H1 (cell line): ENCODE data around the gene PIGL. TPM values are rescaled to one million over a fixed set of nuclear protein-coding genes. Genes with fewer than 3 reads are reported as not detected.

Experiments used
- CTCF ChIA-PET: fragments of 300-600 bp; sonication (Branson Sonifier 250); formaldehyde crosslinking; loops from one replicate; lab custom pipeline; 2021; ENCODE audit not compliant: partially characterized antibody; lab: Charles Lee
- POLR2A ChIA-PET: fragments of 300-600 bp; sonication (Branson Sonifier 250); formaldehyde crosslinking; loops from one replicate; lab custom pipeline; 2021; ENCODE audit warnings: inconsistent platforms; ENCODE audit not compliant: partially characterized antibody; lab: Charles Lee
- DNase-seq, 2 experiments: peaks; one replicate each; pipeline versions ENCODE4 v3.0.0 to v3.0.0-alpha.2; 2010 to 2022; ENCODE audit warnings: low spot score in 2 of 2, low read depth in 1 of 2, mixed read lengths in 1 of 2
- FAIRE-seq: peaks from 2 replicates; lab custom pipeline; 2011; peaks lifted over from hg19 to GRCh38; lab: Jason Lieb, UNC
- H2AFZ ChIP-seq: 2 replicates; pipeline ENCODE4 v1.8.1; 2012; ENCODE audit warnings: low read length, inconsistent platforms
- H2AK5ac ChIP-seq: 2 replicates; pipeline ENCODE4 v1.6.1; 2013; ENCODE audit warnings: low read depth, low read length
- H2BK120ac ChIP-seq: replicated peaks from 2 replicates; pipeline ENCODE3; 2013; ENCODE audit warnings: low read depth, low read length, inconsistent platforms
- H2BK12ac ChIP-seq: 2 replicates; pipeline ENCODE4 v1.6.1; 2013; ENCODE audit warnings: low read depth, low read length
- H2BK15ac ChIP-seq: 2 replicates; pipeline ENCODE4 v1.6.1; 2013; ENCODE audit warnings: low read length
- H2BK20ac ChIP-seq: 2 replicates; pipeline ENCODE4 v1.6.1; 2013; ENCODE audit warnings: low read length
- H2BK5ac ChIP-seq: 2 replicates; pipeline ENCODE4 v1.6.1; 2013; ENCODE audit warnings: low read depth, low read length
- H3K14ac ChIP-seq: 2 replicates; pipeline ENCODE4 v1.6.1; 2013; ENCODE audit warnings: inconsistent platforms; ENCODE audit not compliant: insufficient read length
- H3K18ac ChIP-seq: 2 replicates; pipeline ENCODE4 v1.6.1; 2013; ENCODE audit warnings: low read length; ENCODE audit errors: extremely low read depth
- H3K23ac ChIP-seq: 2 replicates; pipeline ENCODE4 v1.6.1; 2013; ENCODE audit warnings: inconsistent platforms; ENCODE audit not compliant: insufficient read length
- H3K23me2 ChIP-seq: 2 replicates; pipeline ENCODE4 v1.6.1; 2013; ENCODE audit warnings: low read depth, low read length
- H3K27ac ChIP-seq: 2 replicates; pipeline ENCODE4 v1.6.1; 2011; ENCODE audit warnings: low read depth, low read length, inconsistent platforms
- H3K27me3 ChIP-seq, 4 experiments: replicated peaks in 1 of 4; 1 replicate in 1 of 4; 2 replicates in 3 of 4; pipeline versions ENCODE4 v1.6.1 to v1.8.1; 2011 to 2013; ENCODE audit warnings: low read length in 3 of 4, mild to moderate bottlenecking in 3 of 4, inconsistent platforms in 2 of 4, mixed read lengths in 2 of 4, moderate library complexity in 1 of 4; ENCODE audit not compliant: control insufficient read depth in 3 of 4, insufficient read depth in 3 of 4; ENCODE audit errors: extremely low read depth in 1 of 4
- H3K36me3 ChIP-seq, 4 experiments: 2 replicates each; pipeline versions ENCODE4 v1.6.1 to v1.8.1; 2011 to 2013; ENCODE audit warnings: mild to moderate bottlenecking in 4 of 4, low read length in 3 of 4, moderate library complexity in 2 of 4, control low read depth in 1 of 4, inconsistent platforms in 1 of 4; ENCODE audit not compliant: insufficient read depth in 4 of 4, control insufficient read depth in 2 of 4
- H3K4ac ChIP-seq: replicated peaks from 2 replicates; pipeline ENCODE3; 2013; ENCODE audit warnings: low read length, low read depth, mixed read lengths, inconsistent platforms; ENCODE audit not compliant: insufficient read length
- H3K4me1 ChIP-seq, 4 experiments: replicated peaks in 1 of 4; 1 replicate in 1 of 4; 2 replicates in 3 of 4; pipeline versions ENCODE4 v1.6.1 to v1.8.1; 2011 to 2013; ENCODE audit warnings: low read length in 3 of 4, inconsistent platforms in 2 of 4, mixed read lengths in 1 of 4; ENCODE audit not compliant: insufficient read depth in 4 of 4, control insufficient read depth in 3 of 4
- H3K4me2 ChIP-seq, 2 experiments: 2 replicates each; pipeline versions ENCODE4 v1.6.1 to v1.8.1; 2011 to 2013; ENCODE audit warnings: low read depth in 2 of 2, low read length in 2 of 2, control low read depth in 1 of 2, inconsistent platforms in 1 of 2, mild to moderate bottlenecking in 1 of 2; ENCODE audit not compliant: insufficient read depth in 1 of 2
- H3K4me3 ChIP-seq, 4 experiments: fragments of 200-600, 300-600 bp in 1 of 4; sonication (generic), shearing (Covaris generic), sonication (Bioruptor Twin) in 1 of 4; 2 replicates each; pipeline versions ENCODE4 v1.5.1 to v1.8.1; 2011 to 2016; ENCODE audit warnings: low read length in 4 of 4, low read depth in 3 of 4, control low read depth in 2 of 4, inconsistent platforms in 2 of 4, mild to moderate bottlenecking in 2 of 4, mixed read lengths in 1 of 4, moderate library complexity in 1 of 4; ENCODE audit not compliant: insufficient read depth in 2 of 4; ENCODE audit errors: extremely low read depth in 1 of 4
- H3K56ac ChIP-seq: replicated peaks from 2 replicates; pipeline ENCODE3; 2013; ENCODE audit warnings: low read depth, mild to moderate bottlenecking, mixed read lengths, low read length, inconsistent platforms; ENCODE audit not compliant: insufficient read length
- H3K79me1 ChIP-seq: 2 replicates; pipeline ENCODE4 v1.6.1; 2013; ENCODE audit warnings: low read depth, low read length, control low read depth
- H3K79me2 ChIP-seq, 2 experiments: 2 replicates each; pipeline versions ENCODE4 v1.6.1 to v1.8.1; 2012 to 2013; ENCODE audit warnings: low read length in 2 of 2, mild to moderate bottlenecking in 2 of 2, inconsistent platforms in 1 of 2; ENCODE audit not compliant: insufficient read depth in 2 of 2, control insufficient read depth in 1 of 2
- H3K9ac ChIP-seq, 4 experiments: replicated peaks in 1 of 4; 1 replicate in 1 of 4; 2 replicates in 3 of 4; pipeline versions ENCODE4 v1.6.1 to v1.8.1; 2011 to 2013; ENCODE audit warnings: low read depth in 3 of 4, low read length in 3 of 4, control low read depth in 2 of 4, mild to moderate bottlenecking in 2 of 4, moderate library complexity in 2 of 4, inconsistent platforms in 1 of 4; ENCODE audit errors: extremely low read depth in 1 of 4
- H3K9me3 ChIP-seq, 2 experiments: 2 replicates each; pipeline versions ENCODE4 v1.6.1 to v1.8.1; 2012 to 2013; ENCODE audit warnings: mild to moderate bottlenecking in 2 of 2, moderate library complexity in 2 of 2, control low read depth in 1 of 2, inconsistent platforms in 1 of 2, low read depth in 1 of 2, low read length in 1 of 2, mixed read lengths in 1 of 2; ENCODE audit not compliant: insufficient read depth in 2 of 2
- H4K20me1 ChIP-seq, 2 experiments: replicated peaks in 1 of 2; 2 replicates each; pipeline versions ENCODE3 to v1.8.1; 2011 to 2013; ENCODE audit warnings: inconsistent platforms in 2 of 2, low read length in 2 of 2, mild to moderate bottlenecking in 1 of 2; ENCODE audit not compliant: insufficient read depth in 2 of 2, control insufficient read depth in 1 of 2
- H4K5ac ChIP-seq: 2 replicates; pipeline ENCODE4 v1.6.1; 2013; ENCODE audit warnings: low read length, low read depth, mixed read lengths, inconsistent platforms; ENCODE audit not compliant: insufficient read length
- H4K8ac ChIP-seq: 2 replicates; pipeline ENCODE4 v1.8.0; 2013; ENCODE audit warnings: mild to moderate bottlenecking, moderate library complexity, low read length, inconsistent platforms; ENCODE audit not compliant: insufficient read depth; ENCODE audit errors: extremely low read depth
- H4K91ac ChIP-seq: replicated peaks from 2 replicates; pipeline ENCODE3; 2013; ENCODE audit warnings: low read length, mixed read lengths, inconsistent platforms; ENCODE audit not compliant: insufficient read length
- ATF2 ChIP-seq: IDR thresholded peaks from 2 replicates; pipeline ENCODE4 v1.6.1; 2012; ENCODE audit warnings: low read length, inconsistent platforms
- EP300 ChIP-seq, 2 experiments: IDR thresholded peaks; 1 replicate in 1 of 2; 2 replicates in 1 of 2; pipeline ENCODE4 v1.6.1; 2011 to 2012; ENCODE audit warnings: low read depth in 2 of 2, low read length in 2 of 2, mild to moderate bottlenecking in 2 of 2, borderline replicate concordance in 1 of 2, inconsistent platforms in 1 of 2, moderate library complexity in 1 of 2
- FOSL1 ChIP-seq: IDR thresholded peaks from 2 replicates; pipeline ENCODE4 v1.6.1; 2011; ENCODE audit warnings: mild to moderate bottlenecking, low read depth, low read length, moderate library complexity; ENCODE audit not compliant: insufficient read depth
- GABPA ChIP-seq: IDR thresholded peaks from 2 replicates; pipeline ENCODE4 v1.6.1; 2011; ENCODE audit warnings: mild to moderate bottlenecking, low read length, moderate library complexity, borderline replicate concordance; ENCODE audit not compliant: insufficient read depth
- KDM5A ChIP-seq: fragments of 200-600 bp; IDR thresholded peaks from 2 replicates; pipeline ENCODE4 v1.7.1; 2012; ENCODE audit warnings: mild to moderate bottlenecking, low read length, inconsistent platforms, mixed read lengths
- SIN3A ChIP-seq, 2 experiments: IDR thresholded peaks in 1 of 2; conservative IDR thresholded peaks in 1 of 2; 2 replicates each; pipeline ENCODE4 v1.6.1; 2011 to 2012; ENCODE audit warnings: low read length in 2 of 2, improper control_type of control experiment in 1 of 2, low read depth in 1 of 2, mild to moderate bottlenecking in 1 of 2
- SIX5 ChIP-seq: IDR thresholded peaks from 2 replicates; pipeline ENCODE4 v1.6.1; 2011; ENCODE audit warnings: mild to moderate bottlenecking, low read depth, low read length
- USF2 ChIP-seq: IDR thresholded peaks from 2 replicates; pipeline ENCODE4 v1.6.1; 2011; ENCODE audit warnings: low read length, improper control_type of control experiment
- WGBS, 2 experiments: shearing (Covaris generic) in 1 of 2; methylation state at CpG; one replicate each; pipeline versions ENCODE4 v1.1.6 to v1.1.7; 2013 to 2015; ENCODE audit warnings: low lambda C conversion rate in 2 of 2, mixed read lengths in 2 of 2, inconsistent platforms in 1 of 2, low coverage in 1 of 2, missing lambda C conversion rate in 1 of 2; ENCODE audit not compliant: insufficient replicate concordance in 2 of 2, insufficient coverage in 1 of 2, insufficient read length in 1 of 2; ENCODE audit errors: extremely low coverage in 1 of 2, missing lambda C conversion rate in 1 of 2; 5-methylcytosine and 5-hydroxymethylcytosine counted together
- polyA plus RNA-seq, 7 experiments: library from polyadenylated mRNA; depleted of rRNA in 3 of 7; stranded (reverse) in 5 of 7; unstranded in 2 of 7; fragments of >200 nt in 5 of 7; fragments of 200-250 nt in 2 of 7; gene quantifications; 1 replicate in 5 of 7; 2 replicates in 1 of 7; 4 replicates in 1 of 7; pipeline versions ENCODE4 v1.2.1 to v1.2.3, GENCODE V29; 2011 to 2013; ENCODE audit warnings: missing spikeins in 2 of 7, mixed read lengths in 2 of 7
- total RNA-seq: library from RNA; stranded (reverse); fragmentation: NEBNext Ultra II Directional; extraction: Animal tissue kit (Norgen Biotek cat#: 25700); gene quantifications from 2 replicates; pipeline ENCODE4 v1.2.1, GENCODE V29; 2021

Gene PIGL
- total and polyA plus RNA-seq, 2 of the 8 experiments (the other 6 are each of a cell fraction or from before 2014, with no cell fraction given) = 28.4 to 30.8 TPM

- H3K23ac ChIP-seq = no peak overlapping the region
- ChIA-PET CTCF (interaction anchor here (0.7 to 5.4 kb wide), 4 partner anchors 9 to 38 kb away, joined by 3 to 31 read pairs (median 4); no protein-coding TSS in a partner anchor), POLR2A (interaction anchor here (0.8 to 2.0 kb wide), 3 partner anchors 18 to 25 kb away, joined by 3 to 10 read pairs (median 3); no protein-coding TSS in a partner anchor)
- FAIRE-seq = no peak
- H2AFZ ChIP-seq = no peak overlapping the region
- H3K36me3 ChIP-seq = peaks cover 0 to 9% (median 1%) of the 10 kb centered on the region in 4 experiments; a peak in 5 of 8 replicates
- H3K79me2 ChIP-seq = no peaks in the 10 kb centered on the region
- no peaks in the 10 kb centered on the region for H3K9me3 ChIP-seq
- H2BK20ac ChIP-seq = no peak overlapping the region
- H3K4me1 ChIP-seq = no peaks in the 10 kb centered on the region; a peak in 1 of 7 replicates
- DNase-seq = no peak
- no peak overlapping the region for H2BK120ac ChIP-seq
- H3K27me3 ChIP-seq = no peaks in the 10 kb centered on the region
- no peak overlapping the region for H4K8ac ChIP-seq
- no peak overlapping the region for H2BK5ac ChIP-seq
- no peak overlapping the region for H3K4ac ChIP-seq
- H3K79me1 ChIP-seq = no peaks in the 10 kb centered on the region
- H3K27ac ChIP-seq = no peak overlapping the region
- H4K91ac ChIP-seq = no peak overlapping the region
- no peak overlapping the region for H3K9ac ChIP-seq
- TF ChIP-seq USF2 (no peak), EP300 (IDR thresholded peaks at IDR 0.05; ENCODE audit: borderline replicate concordance in 1 of 2, low read depth in 2 of 2, low read length in 2 of 2) (no peak), FOSL1 (no peak), SIN3A (conservative IDR thresholded peaks at IDR 0.05 in 1 of 2, IDR thresholded peaks at IDR 0.05 in 1 of 2; ENCODE audit: low read depth in 1 of 2, low read length in 2 of 2) (no peak), ATF2 (no peak), KDM5A (no peak), GABPA (no peak), SIX5 (no peak)
- 92% methylated on average over 1 of the region's 1 CpG; no CpG with 5 or more reads in 1 of the 2 experiments for WGBS, 2 experiments
- no peak overlapping the region for H3K4me2 ChIP-seq
- H2BK12ac ChIP-seq = no peak overlapping the region
- H2AK5ac ChIP-seq = no peak overlapping the region
- H2BK15ac ChIP-seq = no peak overlapping the region
- H3K23me2 ChIP-seq = no peaks in the 10 kb centered on the region
- H3K14ac ChIP-seq = no peak overlapping the region
- H4K5ac ChIP-seq = no peak overlapping the region
- no peak overlapping the region for H3K4me3 ChIP-seq
- no peak overlapping the region for H3K56ac ChIP-seq
- peaks cover 0 to 2% of the 10 kb centered on the region in 2 experiments for H4K20me1 ChIP-seq
- no peak overlapping the region for H3K18ac ChIP-seq
These were observed 109.0 kb downstream of the PIGL start for GRCh38 chr17:16325964-16326363.
